Measurements from ENCODE around the gene CALN1. TPM values are rescaled to one million over a fixed set of nuclear protein-coding genes. Genes with fewer than 3 reads are reported as not detected.

Gene CALN1
- total and polyA plus RNA-seq, 2 of the 8 experiments (the other 6 are each of a cell fraction or from before 2014, with no cell fraction given): 6.4 to 15.2 TPM

DNA sequence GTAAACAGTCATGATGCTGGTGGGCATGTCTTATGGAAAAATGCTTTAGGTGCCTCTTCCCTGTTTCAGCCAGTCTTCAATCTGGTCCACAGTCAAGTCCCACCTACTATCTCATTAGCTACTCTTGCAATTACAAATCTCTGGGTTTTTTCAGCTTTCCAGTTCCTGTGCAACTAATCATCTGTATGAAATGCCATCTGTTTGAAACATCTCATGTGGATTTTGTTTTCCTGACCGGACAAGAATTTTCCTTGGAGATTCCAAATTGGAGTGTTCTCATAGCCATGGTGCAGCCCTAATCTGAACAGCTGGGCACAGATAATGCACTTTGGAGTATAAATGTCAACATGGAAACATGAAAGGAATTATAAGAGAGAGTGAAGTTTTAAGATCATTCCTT, 41.3 kb upstream of the CALN1 start (continued):
- TF ChIP-seq, protein P1, sequence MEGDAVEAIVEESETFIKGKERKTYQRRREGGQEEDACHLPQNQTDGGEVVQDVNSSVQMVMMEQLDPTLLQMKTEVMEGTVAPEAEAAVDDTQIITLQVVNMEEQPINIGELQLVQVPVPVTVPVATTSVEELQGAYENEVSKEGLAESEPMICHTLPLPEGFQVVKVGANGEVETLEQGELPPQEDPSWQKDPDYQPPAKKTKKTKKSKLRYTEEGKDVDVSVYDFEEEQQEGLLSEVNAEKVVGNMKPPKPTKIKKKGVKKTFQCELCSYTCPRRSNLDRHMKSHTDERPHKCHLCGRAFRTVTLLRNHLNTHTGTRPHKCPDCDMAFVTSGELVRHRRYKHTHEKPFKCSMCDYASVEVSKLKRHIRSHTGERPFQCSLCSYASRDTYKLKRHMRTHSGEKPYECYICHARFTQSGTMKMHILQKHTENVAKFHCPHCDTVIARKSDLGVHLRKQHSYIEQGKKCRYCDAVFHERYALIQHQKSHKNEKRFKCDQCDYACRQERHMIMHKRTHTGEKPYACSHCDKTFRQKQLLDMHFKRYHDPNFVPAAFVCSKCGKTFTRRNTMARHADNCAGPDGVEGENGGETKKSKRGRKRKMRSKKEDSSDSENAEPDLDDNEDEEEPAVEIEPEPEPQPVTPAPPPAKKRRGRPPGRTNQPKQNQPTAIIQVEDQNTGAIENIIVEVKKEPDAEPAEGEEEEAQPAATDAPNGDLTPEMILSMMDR (IDR thresholded peaks at IDR 0.05; ENCODE audit: control extremely low read depth in 1 of 3, insufficient read depth in 1 of 3, low read depth in 1 of 3, low read length in 3 of 3): no peak
- TF ChIP-seq SP2 (IDR thresholded peaks at IDR 0.05; ENCODE audit: low read length) (no peak), TAF7 (optimal IDR thresholded peaks at IDR 0.05; ENCODE audit: borderline replicate concordance, low read depth, low read length) (no peak), CREB1 (IDR thresholded peaks at IDR 0.05) (no peak), HDAC2 (IDR thresholded peaks at IDR 0.05; ENCODE audit: borderline replicate concordance in 1 of 2, low read depth in 2 of 2, low read length in 2 of 2) (no peak), POLR2A (IDR thresholded peaks at IDR 0.05; ENCODE audit: control extremely low read depth in 1 of 2, low read depth in 2 of 2, low read length in 2 of 2) (no peak)
- TF ChIP-seq, protein P2, sequence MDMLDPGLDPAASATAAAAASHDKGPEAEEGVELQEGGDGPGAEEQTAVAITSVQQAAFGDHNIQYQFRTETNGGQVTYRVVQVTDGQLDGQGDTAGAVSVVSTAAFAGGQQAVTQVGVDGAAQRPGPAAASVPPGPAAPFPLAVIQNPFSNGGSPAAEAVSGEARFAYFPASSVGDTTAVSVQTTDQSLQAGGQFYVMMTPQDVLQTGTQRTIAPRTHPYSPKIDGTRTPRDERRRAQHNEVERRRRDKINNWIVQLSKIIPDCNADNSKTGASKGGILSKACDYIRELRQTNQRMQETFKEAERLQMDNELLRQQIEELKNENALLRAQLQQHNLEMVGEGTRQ (IDR thresholded peaks at IDR 0.05; ENCODE audit: low read length): no peak

All from H1 (cell line).